Glutamatergic neuron (in vitro differentiated cells): ENCODE measurements around the gene EPHB4. TPM values are rescaled to one million over a fixed set of nuclear protein-coding genes. Genes with fewer than 3 reads are reported as not detected.

Source experiments
- DNase-seq: peaks from one replicate; pipeline ENCODE4 v3.0.0; 2022
- H3K27ac Mint-ChIP-seq: one replicate; pipeline ENCODE4 v1.8.0; 2020; ENCODE audit warnings: mild to moderate bottlenecking, mixed read lengths, inconsistent platforms; ENCODE audit not compliant: unreplicated experiment
- H3K27me3 Mint-ChIP-seq: one replicate; pipeline ENCODE4 v1.8.0; 2020; ENCODE audit warnings: mild to moderate bottlenecking, moderate library complexity, mixed read lengths, inconsistent platforms; ENCODE audit not compliant: unreplicated experiment
- H3K36me3 Mint-ChIP-seq: one replicate; pipeline ENCODE4 v1.8.0; 2020; ENCODE audit warnings: mild to moderate bottlenecking, mixed read lengths, inconsistent platforms; ENCODE audit not compliant: unreplicated experiment
- H3K4me1 Mint-ChIP-seq: one replicate; pipeline ENCODE4 v1.8.0; 2020; ENCODE audit warnings: mild to moderate bottlenecking, low read depth, mixed read lengths, inconsistent platforms; ENCODE audit not compliant: unreplicated experiment
- H3K4me3 Mint-ChIP-seq: one replicate; pipeline ENCODE4 v1.8.0; 2020; ENCODE audit warnings: mild to moderate bottlenecking, mixed read lengths, inconsistent platforms; ENCODE audit not compliant: unreplicated experiment
- H3K9me3 Mint-ChIP-seq: one replicate; pipeline ENCODE4 v1.8.0; 2020; ENCODE audit warnings: mild to moderate bottlenecking, moderate library complexity, mixed read lengths, inconsistent platforms; ENCODE audit not compliant: unreplicated experiment
- total RNA-seq: library from RNA; stranded (reverse); fragmentation: NEBNext Ultra II Directional; extraction: Animal tissue kit (Norgen Biotek cat#: 25700); gene quantifications from one replicate; pipeline ENCODE4 v1.2.1, GENCODE V29; 2021; ENCODE audit not compliant: unreplicated experiment
- TF ChIP-seq, protein P1 (sequence below): fragments of 200-600 bp; sonication (generic); IDR thresholded peaks from one replicate; pipeline ENCODE4 v1.5.0; 2021; ENCODE audit not compliant: partially characterized antibody, unreplicated experiment

The EPHB4 gene
- total RNA-seq, 1 donor from 2014 or later = 21.5 TPM

DNA sequence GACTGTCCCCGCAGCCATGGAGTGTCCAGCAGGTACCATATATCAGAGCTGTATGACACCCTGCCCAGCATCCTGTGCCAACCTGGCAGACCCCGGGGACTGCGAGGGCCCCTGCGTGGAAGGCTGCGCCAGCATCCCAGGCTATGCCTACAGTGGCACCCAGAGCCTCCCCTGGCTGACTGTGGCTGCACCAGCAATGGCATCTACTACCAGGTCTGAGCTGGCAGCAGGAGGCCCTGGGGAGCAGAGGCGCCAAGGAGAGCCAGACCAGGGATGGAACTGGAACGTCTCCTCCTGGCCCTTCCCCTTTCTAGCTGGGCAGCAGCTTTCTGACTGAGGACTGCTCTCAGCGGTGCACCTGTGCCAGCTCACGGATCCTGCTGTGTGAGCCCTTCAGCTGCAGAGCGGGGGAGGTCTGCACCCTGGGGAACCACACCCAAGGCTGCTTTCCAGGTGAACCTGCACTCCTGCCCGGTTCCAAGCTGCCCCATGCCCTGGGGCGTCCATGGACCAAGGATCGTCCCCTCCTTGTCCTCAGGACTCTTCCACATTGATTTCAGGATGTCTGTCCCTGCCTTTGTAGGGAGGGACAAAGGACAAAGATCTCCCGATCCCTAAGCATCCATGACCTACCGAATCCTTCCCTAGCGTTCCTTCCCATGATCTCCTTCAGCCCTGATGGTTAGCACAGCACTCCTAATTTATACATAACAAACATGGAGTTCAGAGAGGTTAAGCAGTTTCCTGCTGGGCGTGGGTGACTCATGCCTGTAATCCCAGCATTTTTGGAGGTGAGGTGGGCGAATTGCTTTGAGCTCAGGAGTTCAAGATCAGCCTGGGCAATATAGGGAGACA is 33.3 kb downstream of the EPHB4 start:
- TF ChIP-seq, protein P1, sequence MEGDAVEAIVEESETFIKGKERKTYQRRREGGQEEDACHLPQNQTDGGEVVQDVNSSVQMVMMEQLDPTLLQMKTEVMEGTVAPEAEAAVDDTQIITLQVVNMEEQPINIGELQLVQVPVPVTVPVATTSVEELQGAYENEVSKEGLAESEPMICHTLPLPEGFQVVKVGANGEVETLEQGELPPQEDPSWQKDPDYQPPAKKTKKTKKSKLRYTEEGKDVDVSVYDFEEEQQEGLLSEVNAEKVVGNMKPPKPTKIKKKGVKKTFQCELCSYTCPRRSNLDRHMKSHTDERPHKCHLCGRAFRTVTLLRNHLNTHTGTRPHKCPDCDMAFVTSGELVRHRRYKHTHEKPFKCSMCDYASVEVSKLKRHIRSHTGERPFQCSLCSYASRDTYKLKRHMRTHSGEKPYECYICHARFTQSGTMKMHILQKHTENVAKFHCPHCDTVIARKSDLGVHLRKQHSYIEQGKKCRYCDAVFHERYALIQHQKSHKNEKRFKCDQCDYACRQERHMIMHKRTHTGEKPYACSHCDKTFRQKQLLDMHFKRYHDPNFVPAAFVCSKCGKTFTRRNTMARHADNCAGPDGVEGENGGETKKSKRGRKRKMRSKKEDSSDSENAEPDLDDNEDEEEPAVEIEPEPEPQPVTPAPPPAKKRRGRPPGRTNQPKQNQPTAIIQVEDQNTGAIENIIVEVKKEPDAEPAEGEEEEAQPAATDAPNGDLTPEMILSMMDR = no peak
- Mint-ChIP-seq H3K27me3 (peaks cover 8% of the 10 kb centered on the region), H3K4me3 (no peak overlapping the region), H3K27ac (no peak overlapping the region), H3K4me1 (no peaks in the 10 kb centered on the region), H3K36me3 (no peaks in the 10 kb centered on the region), H3K9me3 (peaks cover 7% of the 10 kb centered on the region)
- DNase-seq = no peak

DNA sequence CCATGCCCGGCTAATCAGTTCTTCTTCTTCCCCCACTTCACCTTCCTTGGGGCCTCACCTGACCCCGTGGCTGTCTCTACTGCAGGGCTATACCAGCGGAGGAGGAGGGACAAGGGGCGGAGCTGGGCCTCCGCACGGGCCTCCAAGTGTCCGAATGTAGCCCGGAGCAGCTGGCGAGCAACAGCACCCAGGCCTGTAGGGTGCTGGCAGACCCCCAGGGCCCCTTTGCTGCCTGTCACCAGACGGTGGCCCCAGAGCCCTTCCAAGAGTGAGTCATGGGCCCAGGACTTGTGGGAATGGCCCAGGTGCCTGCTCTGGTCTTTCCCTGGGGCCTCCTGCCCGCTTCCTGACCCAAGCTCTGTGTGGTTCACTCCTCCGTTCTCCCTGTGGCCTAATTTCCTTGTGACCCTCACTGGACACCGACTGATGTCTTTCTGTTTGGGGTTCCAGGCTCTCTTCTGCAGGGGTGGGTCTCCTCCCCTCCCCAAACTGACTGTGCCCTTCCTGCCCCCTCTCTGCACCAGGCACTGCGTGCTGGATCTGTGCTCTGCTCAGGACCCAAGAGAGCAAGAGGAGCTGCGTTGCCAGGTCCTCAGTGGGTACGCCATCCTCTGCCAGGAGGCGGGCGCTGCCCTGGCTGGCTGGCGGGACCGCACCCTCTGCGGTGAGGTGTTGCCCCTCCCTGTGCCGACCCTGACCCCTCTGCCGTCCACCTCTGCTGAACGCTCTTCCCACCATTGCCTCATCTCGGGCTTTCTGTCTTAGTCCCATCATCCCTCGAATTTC is 35.2 kb downstream of the EPHB4 start:
- peaks cover 7% of the 10 kb centered on the region for H3K27me3 Mint-ChIP-seq
- H3K36me3 Mint-ChIP-seq = no peaks in the 10 kb centered on the region
- peaks cover 6% of the 10 kb centered on the region for H3K9me3 Mint-ChIP-seq
- TF ChIP-seq, protein P1 = no peak
- H3K4me3 Mint-ChIP-seq = no peak overlapping the region
- no peaks in the 10 kb centered on the region for H3K4me1 Mint-ChIP-seq
- no peak overlapping the region for H3K27ac Mint-ChIP-seq
- DNase-seq = no peak

DNA sequence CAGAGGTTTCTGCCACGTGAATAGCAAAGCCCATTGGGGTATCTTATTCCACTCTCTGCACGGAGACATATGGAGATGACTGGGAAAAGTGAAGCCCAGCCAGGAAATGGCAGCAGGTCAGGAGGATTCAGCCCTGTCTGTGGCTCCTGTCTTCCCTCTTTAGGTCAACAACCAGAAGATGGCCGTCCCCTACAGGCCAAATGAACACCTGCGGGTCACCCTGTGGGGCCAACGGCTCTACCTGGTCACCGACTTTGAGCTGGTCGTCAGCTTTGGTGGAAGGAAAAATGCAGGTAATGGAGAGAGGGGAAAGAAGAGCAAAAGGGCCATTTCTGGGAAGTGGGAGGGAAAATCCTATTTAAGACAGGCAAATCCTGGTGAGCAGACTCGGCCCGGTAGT is 38.3 kb downstream of the EPHB4 start:
- no peak for DNase-seq
- no peak overlapping the region for H3K4me3 Mint-ChIP-seq
- TF ChIP-seq, protein P1 = no peak
- no peaks in the 10 kb centered on the region for H3K36me3 Mint-ChIP-seq
- H3K4me1 Mint-ChIP-seq = no peaks in the 10 kb centered on the region
- H3K27ac Mint-ChIP-seq = peak overlapping the region; percentile 64
- peaks cover 7% of the 10 kb centered on the region for H3K27me3 Mint-ChIP-seq
- H3K9me3 Mint-ChIP-seq = peaks cover 6% of the 10 kb centered on the region

DNA sequence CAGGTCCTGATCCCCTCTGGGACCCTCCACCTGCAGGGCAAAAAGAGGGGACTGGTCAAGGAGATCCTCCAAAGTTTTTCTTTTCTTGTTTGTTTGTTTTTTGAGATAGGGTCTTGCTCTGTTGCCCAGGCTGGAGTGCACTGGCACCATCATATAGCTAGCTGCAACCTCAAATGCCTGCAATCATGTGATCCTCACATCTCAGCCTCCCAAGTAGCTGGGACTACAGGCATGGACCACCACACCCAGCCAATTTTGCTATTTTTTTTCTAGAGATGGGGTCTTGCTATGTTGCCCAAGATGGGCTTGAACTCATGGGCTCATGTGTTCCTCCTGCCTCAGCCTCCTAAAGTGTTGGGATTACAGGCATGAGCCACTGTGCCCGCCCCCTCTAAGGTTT is 41.0 kb downstream of the EPHB4 start:
- H3K4me1 Mint-ChIP-seq = no peaks in the 10 kb centered on the region
- no peak overlapping the region for H3K27ac Mint-ChIP-seq
- TF ChIP-seq, protein P1 = no peak
- no peak for DNase-seq
- H3K4me3 Mint-ChIP-seq = no peak overlapping the region
- H3K36me3 Mint-ChIP-seq = no peaks in the 10 kb centered on the region
- H3K27me3 Mint-ChIP-seq = peaks cover 7% of the 10 kb centered on the region
- H3K9me3 Mint-ChIP-seq = peaks cover 4% of the 10 kb centered on the region

DNA sequence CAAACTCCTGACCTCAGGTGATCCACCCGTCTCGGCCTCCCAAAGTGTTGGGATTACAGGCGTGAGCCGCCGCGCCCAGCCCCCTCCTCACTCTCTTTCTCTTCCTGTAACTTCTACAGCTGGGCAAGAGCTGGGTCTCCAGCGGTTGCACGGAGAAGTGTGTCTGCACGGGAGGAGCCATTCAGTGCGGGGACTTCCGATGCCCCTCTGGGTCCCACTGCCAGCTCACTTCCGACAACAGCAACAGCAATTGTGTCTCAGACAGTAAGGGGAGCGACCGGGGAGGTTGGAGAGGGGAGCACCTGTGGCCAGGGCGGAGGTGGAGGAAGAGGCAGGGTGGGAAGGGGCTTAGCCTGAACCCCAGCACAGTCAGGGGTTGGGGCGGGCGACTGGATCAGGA is 41.4 kb downstream of the EPHB4 start:
- no peaks in the 10 kb centered on the region for H3K36me3 Mint-ChIP-seq
- no peak overlapping the region for H3K4me3 Mint-ChIP-seq
- H3K4me1 Mint-ChIP-seq = no peaks in the 10 kb centered on the region
- H3K27me3 Mint-ChIP-seq = peaks cover 5% of the 10 kb centered on the region
- peaks cover 4% of the 10 kb centered on the region for H3K9me3 Mint-ChIP-seq
- TF ChIP-seq, protein P1 = no peak
- no peak for DNase-seq
- H3K27ac Mint-ChIP-seq = no peak overlapping the region
